ENCODE data around the gene RNF115. TPM values are rescaled to one million over a fixed set of nuclear protein-coding genes. Genes with fewer than 3 reads are reported as not detected.

RNF115 gene
- 8.6 and 8.9 TPM in 2 replicates for total RNA-seq (2014; rRNA removed; shearing (Covaris generic))

- DNase-seq (ENCODE audit: low spot score) = peak; percentile 94
- in situ Hi-C loops (cut with HindIII; ENCODE audit: low sequenced_read_pairs) = no loop called here
Measured at GRCh38 chr1:145823565-145824498, at the start of gene RNF115, which contains the start of gene POLR3C. TSS of gene RNF115 (minus strand) at chr1:145824095. CDS start at chr1:145823873, 222 bp downstream. TSS of gene POLR3C (plus strand) at chr1:145824200. CDS start at chr1:145825777, 1,577 bp downstream.

DNA sequence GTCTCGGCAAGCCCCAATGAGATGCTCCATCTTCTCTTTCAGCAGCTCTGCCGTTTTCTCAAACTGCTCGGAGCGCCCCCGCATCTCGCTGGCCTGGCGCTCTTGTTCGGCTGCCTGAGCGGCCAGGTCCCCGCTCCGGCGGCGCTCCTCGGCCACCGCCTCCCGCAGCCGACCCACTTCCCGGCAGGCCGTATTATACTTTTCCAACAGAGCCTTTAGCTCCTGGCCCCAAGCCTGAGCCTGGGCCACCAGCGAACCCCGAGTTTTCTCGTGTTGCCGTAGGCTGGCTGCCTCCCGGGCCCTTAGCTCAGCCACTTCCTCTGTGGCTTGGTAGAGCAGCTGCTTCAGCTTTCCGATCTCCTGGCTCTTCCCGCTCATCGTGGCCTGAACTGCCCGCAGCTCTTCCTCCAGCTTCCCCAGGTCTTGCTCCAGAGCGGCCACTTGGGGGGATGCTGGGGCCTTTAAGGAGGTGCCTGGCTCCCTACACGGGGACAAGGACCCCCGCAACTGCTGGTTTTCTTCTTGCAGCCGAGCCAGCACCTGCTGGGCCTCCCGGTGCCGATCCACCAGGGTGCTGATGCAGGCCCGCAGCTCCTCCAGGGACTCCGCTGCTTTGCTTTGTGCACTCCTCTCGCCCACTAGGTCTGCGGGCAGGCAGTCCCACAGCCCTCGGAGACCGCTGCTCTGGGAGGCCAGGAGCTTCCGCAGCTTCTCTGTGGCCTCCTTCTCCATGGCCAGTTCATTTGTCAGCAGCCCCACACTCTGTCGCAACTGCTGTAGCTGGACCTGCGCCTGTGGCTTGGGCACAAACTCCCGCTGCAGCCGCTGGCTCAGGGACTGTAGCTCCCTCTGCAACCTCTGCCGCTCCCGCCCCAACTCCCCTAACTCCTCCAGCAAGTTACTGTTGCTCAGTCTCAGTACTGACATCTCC, 48.4 kb upstream of the RNF115 start:
- peak; percentile 76 for DNase-seq (ENCODE audit: low spot score)
- in situ Hi-C loops (cut with HindIII; ENCODE audit: low sequenced_read_pairs) = no loop called here

DNA sequence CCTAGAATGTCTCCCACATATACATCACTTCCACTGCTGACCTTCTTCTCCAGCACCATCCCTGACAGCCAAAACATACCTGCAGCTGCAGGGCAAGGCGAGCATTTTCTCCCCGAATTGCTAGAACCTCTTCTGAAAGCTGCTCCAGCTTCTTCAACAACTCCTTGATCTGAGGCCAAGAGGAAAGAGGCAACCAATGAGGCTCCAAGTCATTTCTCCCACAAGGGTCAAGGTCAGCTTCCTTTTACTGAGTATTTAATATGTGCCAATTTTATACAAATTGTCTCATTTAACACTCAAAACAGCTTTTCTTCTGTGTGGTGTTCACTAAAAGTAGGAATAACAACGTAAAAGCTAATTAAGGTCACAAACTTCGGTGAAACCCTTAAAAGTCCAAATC, 44.3 kb upstream of the RNF115 start:
- DNase-seq (ENCODE audit: low spot score) = no peak

GRCh38 chr1:145863282-145864018, 39.6 kb upstream of the RNF115 start:
- in situ Hi-C loops (cut with HindIII; ENCODE audit: low sequenced_read_pairs) = no loop called here
- no peak for DNase-seq (ENCODE audit: low spot score)

More for the DNA sequence above, 44.3 kb upstream of the RNF115 start:
- in situ Hi-C loops (cut with HindIII; ENCODE audit: low sequenced_read_pairs) = no loop called here

DNA sequence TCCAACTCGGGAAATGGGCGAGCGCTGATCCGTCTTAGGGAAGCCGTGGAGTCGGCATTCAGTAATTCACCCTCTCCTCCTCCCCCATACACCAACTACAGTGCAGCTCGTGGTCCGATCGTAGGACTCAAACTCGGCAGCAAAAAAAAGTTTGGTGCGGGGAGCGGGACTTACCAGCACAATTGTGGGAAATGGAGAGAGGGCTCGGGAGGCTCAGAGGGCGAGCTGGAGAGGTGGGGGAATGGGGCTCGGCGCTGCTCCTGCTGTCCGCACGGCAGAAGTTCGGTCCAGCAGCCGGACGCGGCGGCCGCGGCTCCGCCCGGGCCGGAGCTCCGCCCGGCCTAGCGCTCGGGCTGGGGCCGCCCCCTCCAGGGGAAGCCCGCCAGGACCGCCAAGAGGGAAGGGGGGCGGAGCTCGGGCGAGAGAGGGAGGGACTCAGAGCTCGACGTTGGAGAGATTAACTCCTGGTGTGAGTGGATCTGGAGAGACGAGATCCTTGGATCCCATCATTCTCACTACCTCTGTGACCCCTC, 35.7 kb upstream of the RNF115 start:
- peak; percentile 81 for DNase-seq (ENCODE audit: low spot score)
- in situ Hi-C loops (cut with HindIII; ENCODE audit: low sequenced_read_pairs) = no loop called here

DNA sequence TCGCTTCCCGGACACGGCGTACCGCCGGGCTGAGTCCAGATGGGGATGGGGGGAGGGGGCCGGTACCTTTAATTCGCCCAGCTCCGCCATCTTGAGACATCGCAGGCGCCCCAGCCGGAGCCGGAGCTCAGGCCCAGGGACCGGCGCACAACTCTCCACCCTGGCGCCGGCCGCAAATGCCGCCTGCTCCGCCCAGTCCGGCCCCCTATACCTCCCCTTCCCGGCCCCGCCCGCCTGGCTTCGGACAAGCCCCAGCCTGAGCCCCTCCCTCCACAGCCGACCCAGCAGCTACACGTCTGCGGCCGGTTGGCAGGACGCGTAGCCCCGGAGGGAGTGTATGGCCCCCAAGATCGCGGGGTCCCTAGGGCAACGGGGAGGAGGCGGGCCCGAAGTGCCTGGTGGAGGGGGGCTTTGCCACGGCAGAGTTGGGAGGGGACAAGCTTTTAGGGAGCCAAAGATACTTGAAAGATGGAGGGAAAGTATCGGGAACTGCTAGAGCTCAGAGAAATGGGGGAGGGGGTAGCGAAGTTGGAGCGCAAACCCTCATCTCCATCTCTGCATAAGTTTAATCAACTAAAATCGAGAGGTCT, 35.1 kb upstream of the RNF115 start, which contains the start of gene PIAS3:
Gene PIAS3 (minus strand): TSS at position 181 of the 590 bp plus-strand sequence. CDS start 91 bp downstream, at position 90.
- DNase-seq (ENCODE audit: low spot score) = peak; percentile 91
- in situ Hi-C loops (cut with HindIII; ENCODE audit: low sequenced_read_pairs) = no loop called here

- in situ Hi-C loops (cut with HindIII; ENCODE audit: low sequenced_read_pairs) = no loop called here
- DNase-seq (ENCODE audit: low spot score) = peak; percentile 75
Measured at GRCh38 chr1:145858238-145858900, 34.5 kb upstream of the RNF115 start.

DNA sequence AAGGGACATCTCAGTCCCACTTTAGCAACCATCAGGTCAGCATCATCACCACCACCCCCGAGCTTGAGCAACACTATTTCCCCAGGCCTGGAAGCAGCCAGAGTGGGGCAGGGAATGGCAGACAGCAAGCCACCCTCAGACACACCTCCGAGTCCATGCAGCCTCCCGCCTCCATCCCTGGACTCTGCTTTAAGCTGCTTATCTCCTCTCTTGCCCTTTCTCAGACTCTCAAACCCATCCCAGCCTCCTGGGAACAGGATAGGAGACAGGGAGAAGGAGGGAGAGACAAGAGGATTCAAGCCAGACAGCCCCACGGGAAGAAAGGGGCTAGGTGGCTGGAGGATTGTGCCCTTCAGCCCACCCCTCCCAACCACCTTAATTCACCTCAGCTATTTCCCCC, 33.3 kb upstream of the RNF115 start:
- in situ Hi-C loops (cut with HindIII; ENCODE audit: low sequenced_read_pairs) = no loop called here
- no peak for DNase-seq (ENCODE audit: low spot score)

DNA sequence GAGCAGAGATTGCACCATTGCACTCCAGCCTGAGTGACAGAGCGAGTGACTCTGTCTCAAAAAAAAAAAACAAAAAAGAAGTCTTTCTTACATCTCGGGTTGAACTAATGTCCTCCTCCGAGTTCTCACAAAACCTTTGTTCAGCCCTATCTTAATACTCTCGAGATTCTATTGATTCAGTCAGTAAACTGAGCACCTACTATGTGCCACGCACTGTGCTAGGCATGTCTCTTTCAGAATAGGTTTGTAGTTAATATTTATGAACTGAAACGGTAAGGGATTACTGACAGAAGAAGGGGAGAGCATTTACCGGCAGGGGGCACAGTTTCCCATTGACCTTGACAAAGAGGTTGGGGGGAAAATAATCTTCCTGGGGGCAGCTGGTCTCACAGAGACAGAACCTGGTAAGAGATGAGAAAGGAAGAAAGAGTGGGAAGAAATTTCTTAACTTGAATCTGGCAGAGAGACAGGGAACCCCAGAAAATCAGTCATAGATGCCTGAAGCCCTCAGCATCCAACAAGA, 31.6 kb upstream of the RNF115 start:
- DNase-seq (ENCODE audit: low spot score) = no peak
- in situ Hi-C loops (cut with HindIII; ENCODE audit: low sequenced_read_pairs) = no loop called here

DNA sequence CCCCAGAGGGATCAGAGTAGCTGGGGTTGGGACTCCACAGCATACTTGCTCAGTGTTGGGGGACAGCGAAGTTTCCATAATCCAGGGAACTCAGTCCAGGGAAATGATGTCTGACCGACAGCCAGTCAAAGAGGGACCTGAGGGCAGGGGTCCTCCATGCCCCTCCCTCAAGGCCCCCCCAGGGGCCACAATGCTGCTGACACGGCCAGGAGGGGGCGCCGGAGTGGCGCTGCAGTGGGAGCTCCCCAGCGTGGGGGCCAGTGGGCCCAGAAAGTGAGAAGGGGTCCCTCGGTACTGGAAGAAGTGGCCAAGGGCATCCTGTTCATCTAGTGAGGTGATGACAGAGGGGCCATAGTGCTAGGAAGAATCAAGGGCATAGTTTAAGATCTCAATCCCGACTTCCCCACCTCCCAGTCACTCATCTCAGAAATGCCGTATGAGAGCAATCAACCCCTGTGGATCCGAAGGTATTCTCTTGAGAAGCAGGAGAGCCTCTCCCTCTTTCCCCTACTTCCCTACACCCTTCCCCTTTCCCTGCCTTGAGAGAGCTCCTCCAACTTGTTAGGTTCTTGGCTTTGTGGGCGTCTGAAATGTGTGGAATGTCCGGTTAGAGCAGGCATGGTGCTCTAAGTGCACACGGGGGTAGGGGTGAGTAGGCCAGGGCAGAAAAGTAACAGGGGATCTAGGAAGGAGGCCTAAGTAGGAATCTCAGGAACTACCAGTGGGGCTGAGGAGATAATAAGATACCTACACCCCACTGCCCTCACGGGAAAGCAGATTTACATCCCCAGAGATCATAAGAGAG, 25.7 kb upstream of the RNF115 start:
- DNase-seq (ENCODE audit: low spot score) = no peak
- in situ Hi-C loops (cut with HindIII; ENCODE audit: low sequenced_read_pairs) = no loop called here

GRCh38 chr1:145847827-145848226, 23.9 kb upstream of the RNF115 start:
- no peak for DNase-seq (ENCODE audit: low spot score)
- in situ Hi-C loops (cut with HindIII; ENCODE audit: low sequenced_read_pairs) = no loop called here

GRCh38 chr1:145846201-145846612, 22.3 kb upstream of the RNF115 start:
- in situ Hi-C loops (cut with HindIII; ENCODE audit: low sequenced_read_pairs) = no loop called here
- DNase-seq (ENCODE audit: low spot score) = peak; percentile 27

- in situ Hi-C loops (cut with HindIII; ENCODE audit: low sequenced_read_pairs) = no loop called here
Measured at GRCh38 chr1:145845514-145846161, 21.7 kb upstream of the RNF115 start, which contains the start of gene NUDT17. TSS of gene NUDT17 (plus strand) at chr1:145845630. CDS start at chr1:145845641, 11 bp downstream.

GRCh38 chr1:145845144-145845513, 21.2 kb upstream of the RNF115 start:
- no peak for DNase-seq (ENCODE audit: low spot score)
- in situ Hi-C loops (cut with HindIII; ENCODE audit: low sequenced_read_pairs) = no loop called here

More at GRCh38 chr1:145845514-145846161, 21.7 kb upstream of the RNF115 start, which contains the start of gene NUDT17:
- DNase-seq (ENCODE audit: low spot score) = peak; percentile 76

- DNase-seq (ENCODE audit: low spot score) = no peak
- in situ Hi-C loops (cut with HindIII; ENCODE audit: low sequenced_read_pairs) = no loop called here
Measured at GRCh38 chr1:145843031-145843430, 19.1 kb upstream of the RNF115 start.

GRCh38 chr1:145837656-145838055, 13.8 kb upstream of the RNF115 start:
- in situ Hi-C loops (cut with HindIII; ENCODE audit: low sequenced_read_pairs) = no loop called here
- no peak for DNase-seq (ENCODE audit: low spot score)

All from G401 (cell line).